LNCaP clone FGC (cell line): ENCODE measurements around the gene COX7B.

ENCODE experiments used
- DNase-seq: peaks from one replicate; pipeline ENCODE4 v3.0.0-alpha.2; 2011; ENCODE audit warnings: low read depth
- H3K4me3 ChIP-seq: 2 replicates; pipeline ENCODE4 v1.5.1; 2011; ENCODE audit warnings: mild to moderate bottlenecking, low read depth, low read length, control low read depth
- CTCF ChIP-seq: IDR thresholded peaks from 2 replicates; pipeline ENCODE4 v1.5.1; 2012; ENCODE audit warnings: mild to moderate bottlenecking; ENCODE audit not compliant: control insufficient read depth, insufficient read depth; ENCODE audit errors: extremely low read depth

COX7B gene

GRCh38 chrX:77945910-77946545 is 46.8 kb downstream of the COX7B start:
- no peak for TF ChIP-seq CTCF
- no peak for DNase-seq
- no peak overlapping the region for H3K4me3 ChIP-seq

- TF ChIP-seq CTCF = no peak
- no peak for DNase-seq
- H3K4me3 ChIP-seq = no peak overlapping the region
Observed at GRCh38 chrX:77946571-77946970, 47.3 kb downstream of the COX7B start.

- DNase-seq = peak; percentile 86
- no peak for TF ChIP-seq CTCF
- H3K4me3 ChIP-seq = no peak overlapping the region
Observed at GRCh38 chrX:77949840-77950239, 50.6 kb downstream of the COX7B start.

GRCh38 chrX:77952173-77952572 is 52.9 kb downstream of the COX7B start:
- no peak for TF ChIP-seq CTCF
- DNase-seq = no peak

GRCh38 chrX:77953302-77953701 is 54.0 kb downstream of the COX7B start:
- H3K4me3 ChIP-seq = peak overlapping the region; percentile 4; the same call in 1 of the 2 replicates
- no peak for DNase-seq
- TF ChIP-seq CTCF = no peak

More at GRCh38 chrX:77952173-77952572, 52.9 kb downstream of the COX7B start:
- H3K4me3 ChIP-seq = no peak overlapping the region

GRCh38 chrX:77953708-77954107 is 54.4 kb downstream of the COX7B start:
- H3K4me3 ChIP-seq = no peak overlapping the region
- DNase-seq = peak; percentile 91
- TF ChIP-seq CTCF = no peak
